Measurements from ENCODE around the gene DDX31.

DDX31 gene

GRCh38 chr9:132562306-132562573 is 107.5 kb downstream of the DDX31 start:
- H3K9me3 ChIP-seq (ENCODE audit: control insufficient read depth, low read length) = no peaks in the 10 kb centered on the region
- no peak overlapping the region for H2AFZ ChIP-seq
- no peak overlapping the region for H3K4me2 ChIP-seq (ENCODE audit: low read length)
- no peak overlapping the region for H3K9ac ChIP-seq
- H3K79me2 ChIP-seq = no peaks in the 10 kb centered on the region
- H3K36me3 ChIP-seq (ENCODE audit: control insufficient read depth, insufficient read depth, low read length) = no peaks in the 10 kb centered on the region
- H3K27ac ChIP-seq = no peak overlapping the region
- TF ChIP-seq CTCF (IDR thresholded peaks at IDR 0.05) = no peak
- H3K4me3 ChIP-seq (ENCODE audit: low read depth, low read length) = no peak overlapping the region
- no peaks in the 10 kb centered on the region for H3K27me3 ChIP-seq (ENCODE audit: control insufficient read depth, insufficient read depth, low read length)
- peaks cover 10% of the 10 kb centered on the region for H3K4me1 ChIP-seq

- Histone ChIP-seq H3K9ac (no peak overlapping the region), H2AFZ (peak overlapping the region; percentile 66), H3K36me3 (ENCODE audit: control insufficient read depth, insufficient read depth, low read length) (no peaks in the 10 kb centered on the region), H3K4me2 (ENCODE audit: low read length) (peak overlapping the region; percentile 25), H3K4me3 (ENCODE audit: low read depth, low read length) (no peak overlapping the region), H3K27ac (peak overlapping the region; percentile 61), H3K4me1 (peaks cover 10% of the 10 kb centered on the region), H3K27me3 (ENCODE audit: control insufficient read depth, insufficient read depth, low read length) (no peaks in the 10 kb centered on the region), H3K9me3 (ENCODE audit: control insufficient read depth, low read length) (no peaks in the 10 kb centered on the region), H3K79me2 (no peaks in the 10 kb centered on the region)
- TF ChIP-seq CTCF (IDR thresholded peaks at IDR 0.05) = no peak
Observed at GRCh38 chr9:132560616-132561202, 109.1 kb downstream of the DDX31 start.

GRCh38 chr9:132559711-132560110 is 110.1 kb downstream of the DDX31 start:
- no peaks in the 10 kb centered on the region for H3K36me3 ChIP-seq (ENCODE audit: control insufficient read depth, insufficient read depth, low read length)
- no peaks in the 10 kb centered on the region for H3K27me3 ChIP-seq (ENCODE audit: control insufficient read depth, insufficient read depth, low read length)
- no peak for TF ChIP-seq CTCF (IDR thresholded peaks at IDR 0.05)
- H3K9me3 ChIP-seq (ENCODE audit: control insufficient read depth, low read length) = no peaks in the 10 kb centered on the region
- no peak overlapping the region for H3K4me3 ChIP-seq (ENCODE audit: low read depth, low read length)
- no peak overlapping the region for H3K9ac ChIP-seq
- no peaks in the 10 kb centered on the region for H3K79me2 ChIP-seq
- no peak overlapping the region for H3K27ac ChIP-seq
- H2AFZ ChIP-seq = no peak overlapping the region
- H3K4me1 ChIP-seq = peaks cover 10% of the 10 kb centered on the region
- H3K4me2 ChIP-seq (ENCODE audit: low read length) = no peak overlapping the region

GRCh38 chr9:132557159-132557558 is 112.6 kb downstream of the DDX31 start:
- H3K9ac ChIP-seq = no peak overlapping the region
- TF ChIP-seq CTCF (IDR thresholded peaks at IDR 0.05) = no peak

GRCh38 chr9:132556714-132557113 is 113.1 kb downstream of the DDX31 start:
- Histone ChIP-seq H3K27ac (no peak overlapping the region), H3K79me2 (no peaks in the 10 kb centered on the region), H3K9ac (no peak overlapping the region), H3K36me3 (ENCODE audit: control insufficient read depth, insufficient read depth, low read length) (no peaks in the 10 kb centered on the region), H3K27me3 (ENCODE audit: control insufficient read depth, insufficient read depth, low read length) (no peaks in the 10 kb centered on the region), H2AFZ (no peak overlapping the region), H3K4me1 (peaks cover 10% of the 10 kb centered on the region), H3K4me3 (ENCODE audit: low read depth, low read length) (no peak overlapping the region), H3K4me2 (ENCODE audit: low read length) (no peak overlapping the region), H3K9me3 (ENCODE audit: control insufficient read depth, low read length) (no peaks in the 10 kb centered on the region)
- no peak for TF ChIP-seq CTCF (IDR thresholded peaks at IDR 0.05)

More at GRCh38 chr9:132557159-132557558, 112.6 kb downstream of the DDX31 start:
- no peaks in the 10 kb centered on the region for H3K79me2 ChIP-seq
- no peak overlapping the region for H3K4me3 ChIP-seq (ENCODE audit: low read depth, low read length)
- H3K27ac ChIP-seq = no peak overlapping the region
- no peak overlapping the region for H3K4me2 ChIP-seq (ENCODE audit: low read length)
- H3K27me3 ChIP-seq (ENCODE audit: control insufficient read depth, insufficient read depth, low read length) = no peaks in the 10 kb centered on the region
- H3K9me3 ChIP-seq (ENCODE audit: control insufficient read depth, low read length) = no peaks in the 10 kb centered on the region
- no peak overlapping the region for H2AFZ ChIP-seq
- peaks cover 10% of the 10 kb centered on the region for H3K4me1 ChIP-seq
- no peaks in the 10 kb centered on the region for H3K36me3 ChIP-seq (ENCODE audit: control insufficient read depth, insufficient read depth, low read length)
